Left forelimb (tissue), 1 donor: ENCODE data around the gene NEDD1.

Experiments used
- DNase-seq: peaks from one replicate; pipeline ENCODE4 v3.0.0-alpha.2; 2018; ENCODE audit warnings: low spot score

Gene NEDD1, protein sequence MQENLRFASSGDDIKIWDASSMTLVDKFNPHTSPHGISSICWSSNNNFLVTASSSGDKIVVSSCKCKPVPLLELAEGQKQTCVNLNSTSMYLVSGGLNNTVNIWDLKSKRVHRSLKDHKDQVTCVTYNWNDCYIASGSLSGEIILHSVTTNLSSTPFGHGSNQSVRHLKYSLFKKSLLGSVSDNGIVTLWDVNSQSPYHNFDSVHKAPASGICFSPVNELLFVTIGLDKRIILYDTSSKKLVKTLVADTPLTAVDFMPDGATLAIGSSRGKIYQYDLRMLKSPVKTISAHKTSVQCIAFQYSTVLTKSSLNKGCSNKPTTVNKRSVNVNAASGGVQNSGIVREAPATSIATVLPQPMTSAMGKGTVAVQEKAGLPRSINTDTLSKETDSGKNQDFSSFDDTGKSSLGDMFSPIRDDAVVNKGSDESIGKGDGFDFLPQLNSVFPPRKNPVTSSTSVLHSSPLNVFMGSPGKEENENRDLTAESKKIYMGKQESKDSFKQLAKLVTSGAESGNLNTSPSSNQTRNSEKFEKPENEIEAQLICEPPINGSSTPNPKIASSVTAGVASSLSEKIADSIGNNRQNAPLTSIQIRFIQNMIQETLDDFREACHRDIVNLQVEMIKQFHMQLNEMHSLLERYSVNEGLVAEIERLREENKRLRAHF

DNA sequence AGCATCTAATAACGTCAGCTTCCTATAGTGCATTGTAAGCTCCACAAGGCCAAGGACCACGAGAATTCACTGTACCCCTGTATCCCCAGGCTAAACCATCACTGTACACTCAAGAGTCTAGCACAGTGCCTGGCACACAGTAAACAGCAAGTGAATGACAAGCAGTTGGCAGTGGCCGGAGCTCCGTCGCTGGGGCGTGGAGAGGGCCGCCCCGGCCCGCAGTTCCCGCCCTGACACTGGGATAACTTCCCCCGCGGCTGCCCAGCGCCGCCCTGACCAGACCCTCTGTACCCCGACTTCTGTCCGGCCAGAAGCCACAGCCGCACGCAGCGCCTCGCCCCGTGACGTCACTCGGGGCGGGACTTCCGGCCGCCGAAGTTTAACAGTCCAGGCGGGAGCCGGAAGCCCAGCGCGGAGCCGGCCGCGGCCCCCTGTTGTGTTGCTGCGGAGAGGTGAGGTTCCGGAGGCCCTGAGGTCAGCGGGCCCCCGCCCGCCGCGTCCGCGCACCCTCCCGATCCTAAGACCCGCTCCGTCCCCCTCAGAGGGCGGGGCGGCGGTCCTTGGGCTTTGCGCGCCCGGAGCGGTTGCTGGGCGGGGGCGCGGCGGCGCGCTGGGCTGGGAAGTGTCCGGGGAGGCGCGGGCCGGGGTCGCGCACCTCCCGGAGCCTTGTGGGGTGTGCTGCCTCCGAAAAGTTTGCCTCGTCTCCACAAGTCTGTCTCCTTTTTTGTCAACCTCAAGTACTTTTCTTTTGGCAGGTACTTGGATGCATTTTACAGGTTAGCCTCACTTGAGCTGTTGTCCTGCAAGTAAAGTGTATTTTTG lies at the start of gene NEDD1:
TSS of gene NEDD1 (plus strand) at position 409 of the 822 bp plus-strand sequence. CDS start 2,503 bp downstream, outside the sequence.
- DNase-seq, result peak; percentile 92

DNA sequence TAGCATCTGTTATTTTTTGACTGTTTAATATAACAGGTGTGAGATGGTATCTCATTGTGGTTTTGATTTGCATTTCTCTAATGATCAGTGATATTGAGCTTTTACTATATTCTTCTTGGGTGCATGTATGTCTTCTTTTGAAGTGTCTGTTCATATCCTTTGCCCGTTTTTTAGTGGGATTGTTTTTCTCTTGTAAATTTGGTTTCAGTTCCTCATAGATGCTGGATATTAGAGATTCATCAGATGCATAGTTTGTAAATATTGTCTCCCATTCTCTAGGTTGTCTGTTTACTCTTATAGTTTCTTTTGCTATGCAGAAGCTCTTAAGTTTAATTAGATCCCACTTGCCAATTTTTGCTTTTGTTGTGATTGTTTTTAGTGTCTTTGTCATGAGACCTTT lies 48.9 kb upstream of the NEDD1 start:
- no peak for DNase-seq

DNA sequence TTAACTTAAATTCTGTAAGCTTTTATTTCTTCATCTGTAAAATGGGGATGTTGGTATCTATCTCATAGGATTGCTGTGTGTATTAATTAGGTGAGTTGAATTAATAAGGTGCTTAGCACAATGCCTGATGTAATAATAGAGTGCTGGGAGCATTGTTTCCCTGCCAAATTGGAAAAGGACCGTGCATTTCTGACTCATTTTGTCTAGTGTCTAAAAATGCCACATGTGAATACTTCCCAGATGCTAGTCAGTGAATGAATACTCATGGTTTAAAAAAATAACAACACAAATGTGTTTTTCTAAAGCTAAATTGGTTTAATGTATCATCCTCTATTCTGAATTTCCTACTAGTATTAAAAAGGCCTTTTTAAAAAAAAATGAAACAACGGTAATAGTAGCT lies 45.4 kb upstream of the NEDD1 start:
- no peak for DNase-seq

DNA sequence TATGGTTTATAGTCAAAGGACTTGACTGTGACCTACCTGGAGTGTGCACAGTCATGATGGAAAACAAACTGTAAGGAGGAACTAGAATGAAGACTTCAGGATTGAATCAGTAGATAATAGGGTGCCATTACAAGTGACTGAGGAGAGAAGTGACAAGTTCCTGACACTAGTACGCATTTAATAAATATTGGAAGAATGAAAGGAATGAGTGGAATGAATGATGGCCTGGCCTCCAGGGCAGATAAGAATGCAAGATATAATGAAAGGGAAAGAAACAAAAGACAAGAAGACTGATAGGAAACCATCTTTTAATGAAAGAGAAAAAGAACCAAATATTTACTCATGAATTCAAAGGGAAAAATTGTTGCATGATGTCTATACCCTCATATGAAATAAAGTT lies 44.7 kb upstream of the NEDD1 start:
- DNase-seq, result no peak

DNA sequence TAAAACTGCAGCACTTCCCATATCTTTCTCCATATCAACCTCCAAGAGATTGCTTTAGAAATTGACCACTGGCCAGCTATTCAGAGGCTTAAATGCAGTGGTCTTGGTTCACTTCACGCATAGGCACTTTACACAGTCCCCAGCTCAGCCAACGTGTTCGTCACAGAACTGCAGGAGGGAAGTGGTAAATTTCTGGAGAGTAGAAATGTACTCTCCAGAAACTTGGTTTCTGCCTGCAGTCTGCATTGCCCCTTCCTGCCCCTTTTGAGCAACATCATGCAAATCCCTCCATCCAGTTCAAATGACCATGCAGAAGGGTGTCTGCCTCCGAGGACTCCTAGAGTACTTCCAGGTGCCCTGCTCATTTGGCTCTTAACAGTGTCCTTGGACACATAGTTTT lies 42.7 kb upstream of the NEDD1 start:
- DNase-seq, result no peak

DNA sequence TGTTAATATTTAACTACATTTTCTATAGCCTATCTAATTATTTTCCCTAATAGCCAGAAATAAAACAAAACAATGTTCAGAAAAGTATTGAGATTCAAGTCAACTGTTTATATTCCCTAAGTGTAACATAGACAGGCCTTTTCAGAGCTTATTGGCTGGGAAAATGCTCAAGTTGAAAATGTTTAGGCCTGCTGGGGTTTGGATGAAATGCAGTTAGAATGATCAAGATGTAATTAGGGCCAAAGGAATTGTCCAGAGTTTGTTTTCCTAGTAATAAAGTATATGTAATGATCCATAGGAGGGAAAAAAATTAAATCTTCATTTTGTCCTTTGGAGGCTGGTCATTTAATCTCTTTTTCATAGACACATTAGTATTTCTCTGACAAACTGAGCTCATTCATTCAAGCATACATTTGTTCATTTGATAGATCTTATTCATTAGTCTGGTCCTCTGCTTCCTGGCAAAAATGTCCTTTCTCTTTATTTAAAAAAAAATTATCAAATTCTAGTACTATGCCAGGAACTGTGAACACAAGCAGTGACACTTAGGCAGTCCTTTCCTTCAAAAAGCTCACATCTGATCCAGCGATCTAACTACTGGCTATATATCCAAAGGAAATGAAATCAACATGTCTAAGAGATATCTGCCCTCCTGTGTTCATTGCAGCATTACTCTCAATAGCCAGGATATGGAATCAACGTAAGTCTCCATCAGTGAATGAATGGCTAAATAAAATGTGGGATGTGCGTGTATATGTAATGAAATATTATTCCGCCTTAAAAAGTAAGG lies 40.1 kb upstream of the NEDD1 start:
- no peak for DNase-seq

DNA sequence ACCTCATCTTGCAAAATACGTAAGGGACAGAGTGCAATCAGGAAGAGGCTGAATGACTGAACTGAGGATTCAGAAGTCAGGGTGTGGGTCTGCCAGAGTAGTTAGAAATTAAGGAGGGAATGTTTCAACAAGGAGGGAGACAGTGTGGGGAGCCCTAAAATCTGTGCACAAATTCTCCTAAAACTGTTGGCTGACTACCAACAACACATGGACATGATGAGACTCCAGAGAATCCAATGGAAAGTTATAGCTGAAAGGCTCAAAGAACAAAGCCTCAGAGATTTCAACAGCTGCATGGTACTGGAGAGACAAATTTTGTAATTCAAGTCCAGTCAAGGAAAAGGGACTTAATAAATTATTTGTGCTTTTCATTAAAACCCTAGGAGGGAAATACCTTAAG lies 36.1 kb upstream of the NEDD1 start:
- DNase-seq, result no peak

DNA sequence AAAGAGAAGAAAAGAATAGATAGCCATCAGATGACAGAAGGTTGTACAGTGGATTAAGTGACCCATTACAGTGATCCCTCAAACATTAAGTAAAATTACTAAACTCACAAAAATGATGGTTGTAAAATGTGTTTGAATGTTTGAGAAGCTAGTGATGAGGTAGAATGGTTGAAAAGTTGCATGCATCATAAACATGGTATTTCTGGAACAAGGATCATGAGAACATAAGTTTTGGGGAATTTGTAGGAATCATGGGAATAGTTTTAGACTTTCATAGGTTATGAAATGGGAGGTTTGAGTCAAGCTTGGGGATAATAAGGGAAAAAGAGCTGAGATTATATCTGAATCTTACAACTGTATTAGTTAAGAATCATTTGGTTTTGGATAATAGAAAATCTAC lies 34.1 kb upstream of the NEDD1 start:
- DNase-seq, result no peak

DNA sequence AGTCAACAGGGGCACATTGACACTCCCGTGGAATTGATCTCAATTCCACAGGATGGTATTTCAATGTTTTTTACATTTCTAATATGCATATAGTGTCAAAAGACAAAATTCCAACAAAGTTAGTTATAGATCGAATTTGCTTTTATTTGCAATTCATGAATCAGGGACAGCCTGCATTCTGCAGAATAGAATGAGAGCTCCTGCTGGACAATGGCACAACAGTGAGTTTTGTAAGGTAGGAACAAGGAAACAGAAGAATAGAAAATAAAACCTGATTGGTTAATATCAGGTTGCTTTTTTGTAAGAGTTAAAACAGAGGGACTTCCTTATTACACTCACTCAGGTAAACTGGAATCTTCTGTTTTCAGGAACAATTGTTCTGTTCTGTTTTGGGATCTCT lies 32.8 kb upstream of the NEDD1 start:
- no peak for DNase-seq

DNA sequence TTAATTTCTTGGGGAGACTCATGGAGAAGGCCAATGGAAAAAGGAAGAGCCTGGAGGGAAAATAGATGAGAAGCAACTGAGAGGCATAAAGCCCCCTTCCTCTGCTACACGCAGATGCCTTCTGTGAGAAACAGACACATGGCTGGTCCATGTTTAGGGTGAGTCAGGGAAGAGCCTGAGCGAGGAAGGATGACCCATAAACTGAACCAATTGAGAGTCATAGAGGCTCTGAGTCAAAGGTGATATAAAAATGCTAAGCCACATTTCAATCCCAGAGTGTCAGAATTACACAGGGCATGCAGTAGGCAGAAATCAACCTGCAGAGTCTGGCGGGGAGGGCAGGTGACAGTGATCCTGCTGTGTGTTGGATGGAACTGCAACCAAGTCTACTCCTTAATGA lies 30.1 kb upstream of the NEDD1 start:
- DNase-seq, result no peak

DNA sequence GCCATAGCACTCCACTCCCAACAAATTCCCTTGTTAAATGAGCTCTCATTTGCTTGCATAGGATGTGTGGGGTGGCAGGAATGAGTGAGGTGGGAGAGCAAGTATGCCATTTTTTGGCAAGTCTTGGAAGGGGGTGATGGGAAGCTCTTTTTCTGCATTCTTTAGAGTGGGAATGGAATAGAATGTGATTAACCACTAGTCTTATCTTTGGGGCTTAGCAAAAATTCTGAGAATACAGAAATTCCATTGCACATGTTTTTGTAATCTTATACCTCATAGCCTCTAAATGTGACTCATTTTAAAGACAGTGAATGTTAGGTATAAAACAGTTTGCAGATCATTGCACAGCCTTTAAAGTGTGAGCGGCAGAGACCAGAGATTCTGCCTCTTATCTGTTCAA lies 28.4 kb upstream of the NEDD1 start:
- DNase-seq, result no peak

DNA sequence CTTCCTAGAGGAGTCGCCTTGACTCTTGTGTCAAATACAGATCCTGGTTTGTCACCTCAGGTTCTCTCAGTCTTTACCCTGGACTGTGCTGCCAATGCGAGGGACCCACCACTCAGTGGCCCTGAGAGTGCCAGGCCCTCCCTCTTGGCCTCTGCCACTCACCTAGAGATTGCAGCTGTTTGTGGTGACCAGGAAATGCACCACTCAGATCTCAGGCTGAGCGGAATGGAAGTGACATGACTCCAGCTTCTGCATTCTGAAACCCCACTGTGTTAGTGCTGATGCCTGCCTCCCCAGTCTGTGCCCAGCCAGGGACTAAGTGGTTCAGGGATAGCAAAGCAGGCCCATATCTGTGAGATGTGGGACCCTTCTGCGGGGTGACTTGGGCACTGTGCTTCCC lies 27.8 kb upstream of the NEDD1 start:
- no peak for DNase-seq

DNA sequence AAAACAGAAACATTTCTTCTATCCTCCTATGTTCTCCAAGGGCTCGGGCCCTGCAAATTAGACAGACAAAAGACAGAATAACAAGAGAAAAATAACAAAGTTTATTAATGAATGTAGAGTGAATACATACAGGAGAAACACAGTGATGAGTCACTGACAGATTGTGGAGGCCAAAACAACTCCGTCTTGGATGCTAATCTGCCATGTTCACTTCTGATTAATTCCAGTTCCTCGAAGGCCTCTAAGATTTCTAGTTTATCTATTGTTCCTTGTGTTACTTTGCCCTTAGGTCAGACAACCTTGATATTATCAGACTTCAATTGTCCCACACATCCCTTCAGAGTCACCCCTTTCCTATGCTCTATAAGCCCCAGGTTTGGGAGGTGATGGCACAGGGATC lies 26.8 kb upstream of the NEDD1 start:
- DNase-seq, result no peak

DNA sequence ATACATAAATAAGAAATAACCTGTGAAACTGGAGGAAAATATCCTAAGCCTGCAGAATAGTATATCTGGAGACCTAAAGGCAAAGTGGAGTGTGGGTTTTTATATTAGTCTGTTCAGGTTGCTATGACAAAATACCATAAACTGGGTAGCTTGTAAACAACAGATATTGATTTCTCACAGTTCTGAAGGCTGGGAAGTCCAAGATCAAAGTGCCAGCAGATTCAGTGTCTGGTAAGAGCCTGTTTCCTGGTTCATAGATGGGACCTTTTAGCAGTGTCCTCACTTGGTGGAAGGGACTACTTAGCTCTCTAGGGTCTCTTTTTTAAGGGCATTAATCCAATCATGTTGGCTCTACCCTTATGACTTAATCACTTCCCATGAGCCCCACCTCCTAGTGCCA lies 25.4 kb upstream of the NEDD1 start:
- DNase-seq, result no peak

DNA sequence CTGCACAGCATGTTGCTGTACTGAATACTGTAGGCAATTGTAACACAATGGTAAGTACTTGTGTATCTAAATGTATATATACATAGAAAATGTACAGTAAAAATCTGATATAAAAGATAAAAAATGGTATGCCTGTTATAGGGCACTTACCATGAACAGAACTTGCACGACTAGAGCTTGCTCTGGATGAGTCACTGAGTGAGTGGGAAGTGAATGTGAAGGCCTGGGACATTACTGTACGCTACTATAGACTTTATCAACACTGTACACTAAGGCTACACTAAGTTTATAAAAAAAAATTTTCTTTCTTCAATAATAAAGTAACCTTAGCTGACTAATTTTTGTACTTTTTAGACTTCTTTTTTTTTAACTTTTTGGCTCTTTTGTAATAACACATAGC lies 24.2 kb upstream of the NEDD1 start:
- DNase-seq, result no peak

DNA sequence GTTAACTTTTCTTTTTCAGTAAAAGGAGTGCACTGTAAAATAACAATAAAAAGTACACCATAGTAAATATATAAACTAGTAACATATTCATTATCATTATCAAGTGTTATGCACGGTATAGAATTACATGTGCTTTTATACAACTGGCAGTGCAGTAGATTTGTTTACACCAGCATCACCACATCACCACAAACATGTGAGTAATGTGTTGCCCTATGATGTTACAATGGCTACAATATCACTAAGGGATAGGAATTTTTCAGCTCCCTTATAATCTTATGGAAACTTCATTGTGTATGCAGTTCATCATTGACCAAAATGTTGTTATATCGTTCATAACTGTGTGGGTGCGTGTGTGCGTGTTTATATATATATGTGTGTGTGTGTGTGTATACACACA lies 23.5 kb upstream of the NEDD1 start:
- no peak for DNase-seq

DNA sequence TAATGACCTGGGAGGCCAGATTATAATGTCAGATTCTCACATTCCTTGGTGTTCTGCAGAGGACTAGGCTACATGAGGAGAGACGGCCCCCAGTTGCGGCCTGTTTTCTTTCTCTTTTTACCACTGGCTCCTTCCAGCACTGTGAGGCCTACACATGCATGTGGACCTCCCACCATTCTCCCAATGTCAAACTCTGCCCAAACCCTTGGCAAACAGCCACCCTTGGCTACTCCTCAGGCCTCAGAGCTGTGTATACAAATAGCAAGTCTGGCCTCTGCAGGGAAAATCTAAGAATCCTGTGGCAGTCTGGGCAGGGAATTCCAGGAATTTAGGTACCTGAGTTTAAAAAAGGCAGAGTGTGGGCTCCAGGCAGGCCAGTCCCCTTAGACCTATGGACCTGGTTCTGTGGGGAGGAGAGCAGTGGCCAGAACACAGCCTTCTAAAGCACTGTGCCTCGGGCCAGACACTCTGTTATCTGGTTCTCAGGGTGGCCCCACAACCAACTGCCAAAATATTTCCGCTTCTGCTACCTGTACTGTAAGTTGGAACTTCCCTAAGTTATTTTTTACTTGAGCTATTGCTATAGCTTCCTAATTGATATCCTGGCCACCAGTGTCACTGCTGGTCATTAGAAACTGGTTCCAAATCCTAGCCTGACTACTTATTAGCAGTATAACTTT lies 19.9 kb upstream of the NEDD1 start:
- DNase-seq, result peak; percentile 73

DNA sequence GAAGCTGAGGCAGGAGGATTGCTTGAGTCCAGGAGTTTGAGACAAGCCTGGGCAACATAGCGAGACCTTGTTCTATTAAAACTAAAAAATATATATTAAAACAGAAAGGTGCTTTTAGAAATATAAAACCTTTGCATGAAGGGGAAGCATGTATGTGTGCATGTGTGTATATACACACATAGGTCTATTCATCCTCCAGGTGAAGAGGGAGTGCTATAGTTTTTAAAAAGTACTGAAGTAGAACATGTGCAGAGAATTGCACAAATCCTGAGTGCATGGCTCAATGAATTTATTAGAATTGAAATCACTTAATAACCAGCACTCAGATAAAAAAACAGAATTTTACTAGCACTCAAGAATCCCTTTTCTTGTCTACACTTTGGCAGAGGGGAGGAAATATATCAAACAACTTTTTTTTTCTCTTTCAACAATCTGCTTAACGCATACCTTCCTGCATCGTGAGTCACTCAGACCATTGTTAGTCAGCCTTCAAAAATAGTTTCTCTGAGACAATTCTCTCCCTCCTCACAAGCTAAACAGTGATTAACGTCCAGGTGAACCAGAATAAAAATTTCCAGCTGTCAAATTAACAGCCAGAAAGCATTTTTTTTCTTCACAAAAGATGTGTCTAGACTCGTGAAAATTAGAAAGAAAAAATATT lies 17.7 kb upstream of the NEDD1 start:
- no peak for DNase-seq

DNA sequence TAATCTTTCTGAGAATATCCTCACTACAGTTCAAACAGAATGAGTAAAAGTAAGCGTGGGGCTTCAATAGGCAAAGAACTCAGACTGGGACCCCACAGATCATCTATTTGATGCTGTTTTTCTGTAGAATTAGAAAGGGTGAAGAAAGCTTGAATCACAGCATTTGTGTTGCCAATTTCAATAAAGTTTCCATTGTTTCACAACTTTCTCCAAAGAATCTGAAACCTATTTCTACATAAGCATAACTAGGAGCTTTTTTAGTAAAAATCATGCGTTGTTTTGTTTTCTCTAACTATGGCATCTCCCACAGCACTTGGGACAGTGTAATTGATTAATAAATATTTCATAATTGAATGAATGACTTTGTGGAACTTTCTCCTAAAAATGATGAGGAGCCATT lies 16.7 kb upstream of the NEDD1 start:
- no peak for DNase-seq

DNA sequence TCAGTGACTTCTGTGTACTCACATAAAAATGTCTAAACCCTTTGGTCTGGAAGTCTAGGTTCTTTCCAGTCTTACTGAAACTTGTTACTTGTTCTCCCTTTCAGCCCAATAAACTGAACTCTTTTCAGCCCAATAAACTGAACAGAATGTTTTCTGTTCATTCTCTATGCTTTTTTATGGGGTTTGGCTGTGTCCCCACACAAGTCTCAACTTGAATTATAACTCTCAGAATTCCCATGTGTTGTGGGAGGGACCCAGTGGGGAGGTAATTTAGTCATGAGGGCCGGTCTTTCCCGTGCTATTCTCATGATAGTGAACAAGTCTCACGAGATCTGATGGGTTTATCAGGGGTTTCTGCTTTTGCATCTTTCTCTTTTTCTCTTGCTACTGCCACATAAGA lies 15.0 kb upstream of the NEDD1 start:
- no peak for DNase-seq

DNA sequence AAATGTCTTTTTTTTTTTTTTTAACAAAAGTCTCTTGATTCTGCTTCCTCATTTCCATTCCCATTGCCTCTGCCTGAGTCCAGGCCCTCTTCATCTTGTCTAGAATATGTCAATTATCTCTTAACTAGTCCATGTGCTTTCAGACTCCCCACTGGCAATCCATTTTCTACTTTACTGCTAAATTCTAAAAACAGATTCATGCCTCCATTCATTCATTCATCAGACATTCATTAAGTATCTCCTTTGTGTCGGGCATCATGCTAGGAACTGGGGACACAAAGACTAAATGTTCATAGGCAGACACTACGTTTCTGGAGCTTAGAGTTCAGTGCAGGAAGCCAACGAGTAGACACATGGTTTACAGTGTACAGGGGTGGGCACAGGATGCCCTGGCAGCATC lies 9.6 kb upstream of the NEDD1 start:
- no peak for DNase-seq
